ENCODE measurements around the gene CCN2.
"Not testable (repeated sequence)": the region's sequence is repeated elsewhere in the genome, so short reads cannot be mapped to it uniquely, and the experiment has no call there.

CCN2 gene

DNA sequence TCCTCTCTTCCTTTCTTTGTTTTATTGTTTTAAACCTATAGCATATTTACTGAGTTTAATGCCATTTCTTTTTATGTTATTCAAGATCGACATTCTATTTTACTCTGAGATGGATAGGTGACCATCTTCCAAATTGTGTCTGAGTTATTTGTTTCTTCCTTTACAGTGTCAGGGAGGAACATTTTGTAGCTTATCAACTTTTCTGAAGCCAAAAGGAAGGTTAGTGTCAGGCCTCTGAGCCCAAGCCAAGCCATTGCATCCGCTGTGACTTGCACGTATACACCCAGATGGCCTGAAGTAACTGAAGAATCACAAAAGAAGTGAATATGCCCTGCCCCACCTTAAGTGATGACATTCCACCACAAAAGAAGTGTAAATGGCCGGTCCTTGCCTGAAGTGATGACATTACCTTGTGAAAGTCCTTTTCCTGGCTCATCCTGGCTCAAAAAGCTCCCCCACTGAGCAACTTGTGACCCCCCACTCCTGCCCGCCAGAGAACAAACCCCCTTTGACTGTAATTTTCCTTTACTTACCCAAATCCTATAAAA is 49.8 kb downstream of the CCN2 start:
- H3K36me3 ChIP-seq (ENCODE audit: insufficient read depth, low read length); H3K4me1 ChIP-seq (ENCODE audit: insufficient read depth, low read length); H3K27me3 ChIP-seq (ENCODE audit: insufficient read depth, low read length): not testable (repeated sequence)
- Histone ChIP-seq H3K4me3 (ENCODE audit: low read length) (peak overlapping the region; percentile 60), H3K27ac (ENCODE audit: low read depth, low read length) (peak overlapping the region; percentile 91), H3K9ac (ENCODE audit: low read depth, low read length) (peak overlapping the region; percentile 15; the same call in 1 of the 2 replicates), H3K9me3 (ENCODE audit: insufficient read depth, low read depth, low read length) (peaks cover 27% of the 10 kb centered on the region)
- 10% methylated on average over 5 of the region's 5 CpGs for WGBS

DNA sequence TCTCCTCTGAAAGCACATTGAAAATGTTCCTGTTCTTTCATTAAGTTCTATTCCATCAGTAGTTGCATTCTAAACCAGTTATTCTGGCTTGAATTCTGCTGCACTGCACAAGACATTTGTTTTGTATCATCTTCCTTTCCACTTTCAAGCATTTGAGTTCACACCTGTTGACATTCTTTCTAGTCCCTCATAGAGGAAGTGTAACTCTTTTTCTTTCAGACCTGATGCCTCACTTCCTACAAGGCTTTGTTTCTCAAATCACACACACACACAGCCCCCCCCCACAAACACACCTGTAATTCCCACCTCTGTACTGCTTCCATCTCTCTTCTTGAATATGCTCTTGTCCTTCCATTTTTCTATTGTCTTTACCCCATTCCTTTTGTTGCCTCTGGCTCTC is 50.9 kb downstream of the CCN2 start:
- H3K9ac ChIP-seq (ENCODE audit: low read depth, low read length), result no peak overlapping the region
- H3K4me1 ChIP-seq (ENCODE audit: insufficient read depth, low read length), result peaks cover 9% of the 10 kb centered on the region
- H3K36me3 ChIP-seq (ENCODE audit: insufficient read depth, low read length), result peaks cover 8% of the 10 kb centered on the region; the same call in 1 of the 2 replicates
- H3K27me3 ChIP-seq (ENCODE audit: insufficient read depth, low read length), result no peaks in the 10 kb centered on the region
- H3K27ac ChIP-seq (ENCODE audit: low read depth, low read length), result no peak overlapping the region; the same call in 1 of the 2 replicates
- H3K9me3 ChIP-seq (ENCODE audit: insufficient read depth, low read depth, low read length), result peaks cover 28% of the 10 kb centered on the region
- H3K4me3 ChIP-seq (ENCODE audit: low read length), result no peak overlapping the region

DNA sequence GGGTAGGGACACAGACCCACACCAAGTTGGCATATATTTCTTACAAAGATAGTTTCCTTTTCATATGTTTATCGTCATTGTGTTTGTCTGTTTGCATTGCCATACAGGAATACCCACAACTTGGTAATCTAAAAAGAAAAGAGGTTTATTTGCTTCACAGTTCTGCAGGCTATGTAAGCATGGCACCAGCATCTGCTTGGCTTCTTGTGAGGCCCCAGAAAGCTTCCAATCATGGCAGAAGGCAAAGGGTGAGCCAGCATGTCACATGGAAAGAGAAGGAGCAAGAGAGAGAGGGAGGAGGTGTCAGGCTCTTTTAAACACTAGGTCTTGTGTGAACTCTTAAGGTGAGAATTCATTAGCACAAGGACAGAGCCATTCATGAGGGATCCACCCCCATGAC is 52.5 kb downstream of the CCN2 start:
- H3K9ac ChIP-seq (ENCODE audit: low read depth, low read length), result no peak overlapping the region
- H3K27me3 ChIP-seq (ENCODE audit: insufficient read depth, low read length), result no peaks in the 10 kb centered on the region
- peaks cover 10% of the 10 kb centered on the region for H3K4me1 ChIP-seq (ENCODE audit: insufficient read depth, low read length)
- WGBS, result 86% methylated on average over 1 of the region's 1 CpG
- peaks cover 28% of the 10 kb centered on the region for H3K9me3 ChIP-seq (ENCODE audit: insufficient read depth, low read depth, low read length)
- H3K4me3 ChIP-seq (ENCODE audit: low read length), result no peak overlapping the region
- peaks cover 8% of the 10 kb centered on the region; the same call in 1 of the 2 replicates for H3K36me3 ChIP-seq (ENCODE audit: insufficient read depth, low read length)
- H3K27ac ChIP-seq (ENCODE audit: low read depth, low read length), result no peak overlapping the region
